Sigmoid colon (tissue), 4 donors: ENCODE results near the gene ELP2.

Experiments
- POLR2A ChIP-seq, 2 donors: fragments of 450-650 bp; IDR thresholded peaks; one replicate each; pipeline ENCODE4 v1.6.1; 2016; ENCODE audit warnings: antibody characterized with exemption in 2 of 2, mild to moderate bottlenecking in 2 of 2, moderate library complexity in 2 of 2
- POLR2AphosphoS5 ChIP-seq, 4 donors: sonication (generic); formaldehyde crosslinking; IDR thresholded peaks; one replicate each; pipeline ENCODE4 v1.6.1; 2017; ENCODE audit warnings: antibody characterized with exemption in 4 of 4
- TF ChIP-seq, protein P1 (sequence below), 4 experiments: fragments of 450-650 bp in 3 of 4; fragments of 200-600 bp in 1 of 4; IDR thresholded peaks; one replicate each; pipeline ENCODE4 v1.5.1; 2016 to 2019; ENCODE audit warnings: antibody characterized with exemption in 4 of 4, mild to moderate bottlenecking in 3 of 4, moderate library complexity in 2 of 4

DNA sequence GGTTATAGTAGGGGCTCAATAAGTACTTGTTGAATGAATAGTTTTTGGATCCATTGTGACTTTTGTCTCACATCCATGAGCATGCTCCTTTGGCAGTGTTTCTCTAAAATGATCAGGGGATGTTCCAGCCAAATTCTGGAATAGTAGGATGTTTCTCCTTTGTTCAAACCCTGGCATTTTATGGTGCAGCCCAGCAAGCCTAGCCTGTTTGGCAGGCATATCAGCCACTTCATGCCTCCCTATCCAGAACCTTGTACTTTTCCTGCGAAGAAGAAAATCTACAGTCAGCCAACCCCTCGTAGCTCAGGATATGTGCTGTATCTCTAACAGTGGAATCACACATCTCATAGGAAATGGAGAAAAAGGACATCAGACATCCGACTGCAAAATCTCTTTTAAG, 35.3 kb upstream of the ELP2 start:
- TF ChIP-seq, protein P1, sequence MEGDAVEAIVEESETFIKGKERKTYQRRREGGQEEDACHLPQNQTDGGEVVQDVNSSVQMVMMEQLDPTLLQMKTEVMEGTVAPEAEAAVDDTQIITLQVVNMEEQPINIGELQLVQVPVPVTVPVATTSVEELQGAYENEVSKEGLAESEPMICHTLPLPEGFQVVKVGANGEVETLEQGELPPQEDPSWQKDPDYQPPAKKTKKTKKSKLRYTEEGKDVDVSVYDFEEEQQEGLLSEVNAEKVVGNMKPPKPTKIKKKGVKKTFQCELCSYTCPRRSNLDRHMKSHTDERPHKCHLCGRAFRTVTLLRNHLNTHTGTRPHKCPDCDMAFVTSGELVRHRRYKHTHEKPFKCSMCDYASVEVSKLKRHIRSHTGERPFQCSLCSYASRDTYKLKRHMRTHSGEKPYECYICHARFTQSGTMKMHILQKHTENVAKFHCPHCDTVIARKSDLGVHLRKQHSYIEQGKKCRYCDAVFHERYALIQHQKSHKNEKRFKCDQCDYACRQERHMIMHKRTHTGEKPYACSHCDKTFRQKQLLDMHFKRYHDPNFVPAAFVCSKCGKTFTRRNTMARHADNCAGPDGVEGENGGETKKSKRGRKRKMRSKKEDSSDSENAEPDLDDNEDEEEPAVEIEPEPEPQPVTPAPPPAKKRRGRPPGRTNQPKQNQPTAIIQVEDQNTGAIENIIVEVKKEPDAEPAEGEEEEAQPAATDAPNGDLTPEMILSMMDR (IDR thresholded peaks at IDR 0.05) = no peak
- TF ChIP-seq POLR2A (IDR thresholded peaks at IDR 0.05) (no peak), POLR2AphosphoS5 (IDR thresholded peaks at IDR 0.05) (no peak)
